ENCODE measurements around the gene CPED1. TPM values are rescaled to one million over a fixed set of nuclear protein-coding genes. Genes with fewer than 3 reads are reported as not detected.
"Not testable (repeated sequence)": the region's sequence is repeated elsewhere in the genome, so short reads cannot be mapped to it uniquely, and the experiment has no call there.

CPED1 gene
- polyA plus RNA-seq, 1 experiment: 52.0 TPM

DNA sequence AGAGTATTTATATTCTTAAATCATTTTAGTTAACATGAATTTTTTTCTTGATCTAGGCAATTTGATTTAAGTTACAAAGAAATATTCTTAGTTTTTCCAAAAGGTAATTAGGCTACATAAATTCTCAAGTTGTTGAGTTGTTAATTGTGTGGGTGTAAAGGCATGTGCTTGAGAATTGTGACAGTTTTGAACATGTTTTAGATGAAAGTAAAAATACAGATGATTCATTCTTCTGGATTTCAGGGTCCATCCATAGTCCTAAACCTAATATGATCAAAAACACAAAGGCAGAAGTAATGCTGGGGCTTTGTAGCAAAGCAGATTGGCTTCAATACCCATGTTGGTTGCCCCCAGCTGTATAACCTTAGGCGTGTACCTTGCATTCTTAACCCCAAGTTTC, 127.9 kb downstream of the CPED1 start:
- DNase-seq (ENCODE audit: low read depth, low spot score): no peak
- Histone ChIP-seq H3K27ac (ENCODE audit: low read depth, low read length) (no peak overlapping the region), H3K9me3 (ENCODE audit: control insufficient read depth, insufficient read depth, low read length) (no peaks in the 10 kb centered on the region), H3K4me3 (ENCODE audit: low read depth, low read length) (no peak overlapping the region), H3K27me3 (ENCODE audit: control insufficient read depth, insufficient read depth, low read length) (no peaks in the 10 kb centered on the region)
- POLR2A ChIA-PET: no interaction called here
- CTCF ChIA-PET: interaction anchor here (1.0 to 1.2 kb wide), 3 partner anchors 8 to 325 kb away, joined by 3 to 4 read pairs (median 3); no protein-coding TSS in a partner anchor
- TF ChIP-seq, protein P1, sequence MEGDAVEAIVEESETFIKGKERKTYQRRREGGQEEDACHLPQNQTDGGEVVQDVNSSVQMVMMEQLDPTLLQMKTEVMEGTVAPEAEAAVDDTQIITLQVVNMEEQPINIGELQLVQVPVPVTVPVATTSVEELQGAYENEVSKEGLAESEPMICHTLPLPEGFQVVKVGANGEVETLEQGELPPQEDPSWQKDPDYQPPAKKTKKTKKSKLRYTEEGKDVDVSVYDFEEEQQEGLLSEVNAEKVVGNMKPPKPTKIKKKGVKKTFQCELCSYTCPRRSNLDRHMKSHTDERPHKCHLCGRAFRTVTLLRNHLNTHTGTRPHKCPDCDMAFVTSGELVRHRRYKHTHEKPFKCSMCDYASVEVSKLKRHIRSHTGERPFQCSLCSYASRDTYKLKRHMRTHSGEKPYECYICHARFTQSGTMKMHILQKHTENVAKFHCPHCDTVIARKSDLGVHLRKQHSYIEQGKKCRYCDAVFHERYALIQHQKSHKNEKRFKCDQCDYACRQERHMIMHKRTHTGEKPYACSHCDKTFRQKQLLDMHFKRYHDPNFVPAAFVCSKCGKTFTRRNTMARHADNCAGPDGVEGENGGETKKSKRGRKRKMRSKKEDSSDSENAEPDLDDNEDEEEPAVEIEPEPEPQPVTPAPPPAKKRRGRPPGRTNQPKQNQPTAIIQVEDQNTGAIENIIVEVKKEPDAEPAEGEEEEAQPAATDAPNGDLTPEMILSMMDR (IDR thresholded peaks at IDR 0.05; ENCODE audit: low read depth, low read length): no peak

DNA sequence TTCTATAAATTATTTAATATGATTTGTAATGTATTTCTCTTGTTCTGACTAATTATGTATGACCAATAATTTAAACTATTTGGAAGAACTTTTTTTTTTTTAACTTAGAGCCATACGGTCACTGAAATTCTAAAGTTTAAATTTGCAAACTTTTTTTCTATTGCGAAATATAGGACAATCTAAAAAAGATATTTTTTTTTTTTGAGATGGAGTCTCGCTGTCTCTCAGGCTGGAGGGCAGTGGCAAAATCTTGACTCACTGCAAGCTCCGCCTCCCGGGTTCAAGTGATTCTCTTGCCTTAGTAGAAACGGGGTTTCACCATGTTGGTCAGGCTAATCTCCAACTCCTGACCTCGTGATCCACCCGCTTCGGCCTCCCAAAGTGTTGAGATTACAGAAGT, 130.5 kb downstream of the CPED1 start:
- Histone ChIP-seq H3K9me3 (ENCODE audit: control insufficient read depth, insufficient read depth, low read length) (no peaks in the 10 kb centered on the region), H3K27me3 (ENCODE audit: control insufficient read depth, insufficient read depth, low read length) (no peaks in the 10 kb centered on the region), H3K27ac (ENCODE audit: low read depth, low read length) (no peak overlapping the region), H3K4me3 (ENCODE audit: low read depth, low read length) (no peak overlapping the region)
- ChIA-PET POLR2A (no interaction called here), CTCF (no interaction called here)
- TF ChIP-seq, protein P1 (IDR thresholded peaks at IDR 0.05; ENCODE audit: low read depth, low read length): no peak
- DNase-seq (ENCODE audit: low read depth, low spot score): no peak

DNA sequence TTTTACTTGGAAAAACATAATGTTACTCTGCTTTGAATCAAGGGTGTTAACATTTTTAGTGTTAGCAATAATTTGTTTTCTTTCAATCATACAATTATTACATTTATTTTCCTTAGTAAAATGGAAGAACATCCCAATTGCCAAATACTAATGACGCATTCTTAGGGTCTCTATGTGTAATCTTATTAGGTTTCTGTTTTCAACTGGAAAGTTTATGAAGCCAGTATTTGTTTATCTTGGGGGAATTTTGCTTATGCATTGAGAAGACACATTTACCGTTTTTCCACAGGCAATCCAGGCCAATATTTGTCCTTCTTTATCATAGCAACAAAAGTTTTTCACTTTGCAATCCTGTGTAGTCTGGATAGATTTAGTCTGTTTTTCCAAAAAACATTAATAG, 134.5 kb downstream of the CPED1 start:
- no peak for DNase-seq (ENCODE audit: low read depth, low spot score)
- CTCF ChIA-PET: interaction anchor here (0.6 kb wide), 1 partner anchor 136 kb away, joined by 3 read pairs; no protein-coding TSS in a partner anchor
- no peak overlapping the region for H3K4me3 ChIP-seq (ENCODE audit: low read depth, low read length)
- H3K27me3 ChIP-seq (ENCODE audit: control insufficient read depth, insufficient read depth, low read length): no peaks in the 10 kb centered on the region
- TF ChIP-seq, protein P1 (IDR thresholded peaks at IDR 0.05; ENCODE audit: low read depth, low read length): no peak
- POLR2A ChIA-PET: no interaction called here
- no peak overlapping the region for H3K27ac ChIP-seq (ENCODE audit: low read depth, low read length)
- no peaks in the 10 kb centered on the region for H3K9me3 ChIP-seq (ENCODE audit: control insufficient read depth, insufficient read depth, low read length)

DNA sequence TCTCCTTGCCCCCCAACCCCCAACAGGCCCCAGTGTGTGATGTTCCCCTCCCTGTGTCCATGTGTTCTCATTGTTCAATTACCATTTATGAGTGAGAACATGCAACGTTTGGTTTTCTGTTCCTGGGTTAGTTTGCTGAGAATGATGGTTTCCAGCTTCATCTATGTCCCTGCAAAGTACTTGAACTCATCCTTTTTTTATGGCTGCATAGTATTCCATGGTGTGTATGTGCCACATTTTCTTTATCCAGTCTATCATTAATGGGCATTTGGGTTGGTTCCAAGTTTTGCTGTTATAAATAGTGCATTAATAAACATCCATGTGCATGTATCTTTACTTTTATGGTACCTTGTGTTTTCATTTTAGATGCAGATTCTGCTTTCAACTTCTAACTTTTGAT, 136.9 kb downstream of the CPED1 start:
- H3K27ac ChIP-seq (ENCODE audit: low read depth, low read length); H3K27me3 ChIP-seq (ENCODE audit: control insufficient read depth, insufficient read depth, low read length); H3K9me3 ChIP-seq (ENCODE audit: control insufficient read depth, insufficient read depth, low read length); DNase-seq (ENCODE audit: low read depth, low spot score); POLR2A ChIA-PET; H3K4me3 ChIP-seq (ENCODE audit: low read depth, low read length): not testable (repeated sequence)
- CTCF ChIA-PET: interaction anchor here (1.2 kb wide), 1 partner anchor 242 kb away, joined by 4 read pairs; no protein-coding TSS in a partner anchor

DNA sequence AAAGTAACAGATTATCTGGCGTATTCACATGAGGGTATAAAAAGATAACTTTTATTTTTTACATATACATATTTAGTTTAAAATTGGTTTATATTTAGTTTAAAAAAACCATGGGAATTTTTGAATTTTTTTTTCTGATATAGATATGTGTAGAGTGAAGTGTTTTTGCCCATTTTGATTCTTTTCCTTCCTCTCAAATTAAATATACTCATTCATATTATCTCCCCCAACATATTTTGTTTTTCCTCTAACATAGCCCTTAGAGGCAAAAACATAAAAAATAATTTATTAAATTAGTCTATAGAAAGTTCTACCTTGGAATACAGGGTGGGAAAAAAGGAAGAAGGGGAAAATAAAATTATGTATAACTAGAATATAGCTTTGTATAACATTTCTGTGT, 137.7 kb downstream of the CPED1 start:
- TF ChIP-seq, protein P1 (IDR thresholded peaks at IDR 0.05; ENCODE audit: low read depth, low read length): no peak
- Histone ChIP-seq H3K9me3 (ENCODE audit: control insufficient read depth, insufficient read depth, low read length) (no peaks in the 10 kb centered on the region), H3K27ac (ENCODE audit: low read depth, low read length) (no peak overlapping the region), H3K27me3 (ENCODE audit: control insufficient read depth, insufficient read depth, low read length) (no peaks in the 10 kb centered on the region), H3K4me3 (ENCODE audit: low read depth, low read length) (no peak overlapping the region)
- ChIA-PET CTCF (interaction anchor here (0.6 to 1.2 kb wide), 2 partner anchors 241 to 337 kb away, joined by 3 to 4 read pairs; no protein-coding TSS in a partner anchor), POLR2A (no interaction called here)
- no peak for DNase-seq (ENCODE audit: low read depth, low spot score)

Data from AG04450 (cell line).